GM18517 (cell line): ENCODE results near the gene NACA2.
"Not testable (repeated sequence)": the region's sequence is repeated elsewhere in the genome, so short reads cannot be mapped to it uniquely, and the experiment has no call there.

Experiments used
- ATAC-seq: cut with Tn5 transposase; IDR thresholded peaks from one replicate; pipeline ENCODE4 v1.9.1; 2021; ENCODE audit warnings: mild to moderate bottlenecking, moderate library complexity; ENCODE audit not compliant: unreplicated experiment

The NACA2 gene

GRCh38 chr17:61591018-61591417 lies at the start of gene NACA2:
Gene NACA2 (minus strand): TSS chr17:61591219. CDS start chr17:61591180, 39 bp downstream.
- ATAC-seq, result no peak

GRCh38 chr17:61639818-61640217 lies 48.8 kb upstream of the NACA2 start:
- no peak for ATAC-seq

- no peak for ATAC-seq
These were observed 47.1 kb upstream of the NACA2 start for GRCh38 chr17:61638087-61638486.

GRCh38 chr17:61635913-61636432 lies 45.0 kb upstream of the NACA2 start:
- no peak for ATAC-seq

- ATAC-seq, result no peak
These were observed 44.0 kb upstream of the NACA2 start for GRCh38 chr17:61634942-61635538.

- no peak for ATAC-seq
These were observed 43.1 kb upstream of the NACA2 start for GRCh38 chr17:61634011-61634539.

GRCh38 chr17:61632826-61633225 lies 41.8 kb upstream of the NACA2 start:
- ATAC-seq, result no peak

- no peak for ATAC-seq
These were observed 40.8 kb upstream of the NACA2 start for GRCh38 chr17:61631800-61632199.

GRCh38 chr17:61628158-61628557 lies 37.1 kb upstream of the NACA2 start:
- not testable (repeated sequence) for ATAC-seq

GRCh38 chr17:61627658-61628057 lies 36.6 kb upstream of the NACA2 start:
- ATAC-seq, result no peak

- no peak for ATAC-seq
These were observed 36.1 kb upstream of the NACA2 start for GRCh38 chr17:61627125-61627524.

GRCh38 chr17:61625564-61625963 lies 34.5 kb upstream of the NACA2 start:
- ATAC-seq, result no peak

GRCh38 chr17:61624951-61625350 lies 33.9 kb upstream of the NACA2 start:
- no peak for ATAC-seq

GRCh38 chr17:61621317-61621716 lies 30.3 kb upstream of the NACA2 start:
- no peak for ATAC-seq

GRCh38 chr17:61619953-61620352 lies 28.9 kb upstream of the NACA2 start:
- ATAC-seq, result no peak

- ATAC-seq, result no peak
These were observed 28.5 kb upstream of the NACA2 start for GRCh38 chr17:61619493-61619892.

GRCh38 chr17:61618950-61619349 lies 27.9 kb upstream of the NACA2 start:
- no peak for ATAC-seq

- ATAC-seq, result no peak
These were observed 26.3 kb upstream of the NACA2 start for GRCh38 chr17:61617330-61617729.

GRCh38 chr17:61616783-61617182 lies 25.8 kb upstream of the NACA2 start:
- ATAC-seq, result no peak

GRCh38 chr17:61614219-61614618 lies 23.2 kb upstream of the NACA2 start:
- ATAC-seq, result no peak

GRCh38 chr17:61611323-61611722 lies 20.3 kb upstream of the NACA2 start:
- no peak for ATAC-seq

- ATAC-seq, result no peak
These were observed 14.7 kb upstream of the NACA2 start for GRCh38 chr17:61605692-61606091.

GRCh38 chr17:61601297-61601696 lies 10.3 kb upstream of the NACA2 start:
- no peak for ATAC-seq
